Measurements from ENCODE around the gene CTSV.
A peak's percentile ranks its signal among the peaks of the same experiment; 100 is the strongest.
"Not testable (repeated sequence)": the region's sequence is repeated elsewhere in the genome, so short reads cannot be mapped to it uniquely, and the experiment has no call there.

CTSV gene

DNA sequence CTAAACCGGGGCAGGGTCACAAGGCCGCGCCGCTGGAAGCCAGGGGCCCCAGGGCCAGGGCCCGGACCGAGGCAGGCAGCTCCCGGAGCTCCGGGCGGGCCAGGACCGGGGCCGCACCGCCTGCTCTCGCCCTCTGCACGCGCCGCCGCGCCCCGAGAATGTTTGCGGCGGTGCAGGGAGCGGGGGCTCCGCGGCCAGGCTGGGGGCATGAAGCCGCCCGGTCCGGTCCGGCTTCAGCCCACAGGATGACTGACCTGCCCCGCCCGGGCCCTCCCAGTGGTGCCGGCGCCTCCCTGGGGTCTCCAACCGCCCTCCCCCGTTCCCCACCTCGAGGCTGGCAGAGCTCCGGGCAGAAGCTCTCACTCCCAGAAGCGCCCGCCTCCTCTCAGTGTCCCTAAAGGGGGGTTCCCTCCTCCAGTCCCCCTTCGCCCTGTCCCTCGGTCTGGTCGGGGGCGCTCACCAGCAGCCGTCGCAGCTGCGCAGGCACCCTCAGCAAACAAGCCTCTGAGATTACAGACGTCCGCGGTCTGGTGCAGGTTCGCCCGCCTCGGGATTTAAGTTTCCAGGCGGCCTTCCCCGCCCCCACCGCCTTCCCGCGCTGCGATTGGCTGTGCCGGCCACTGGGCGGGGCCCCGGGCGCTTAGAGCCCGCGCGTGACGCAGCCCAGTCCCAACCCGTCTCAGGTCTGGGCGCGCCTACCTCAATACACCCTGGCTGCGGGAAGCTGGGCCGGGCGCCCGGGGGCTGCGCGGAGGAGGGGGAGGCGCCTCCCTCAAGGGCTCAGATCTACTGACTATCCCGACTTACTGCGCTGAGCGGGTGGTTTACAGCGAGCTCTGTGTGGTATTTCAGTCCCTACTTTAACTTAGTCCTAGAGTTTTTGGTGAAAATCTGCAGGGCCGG is at the start of gene CTSV:
Gene CTSV, minus strand, starts transcription at position 532 of the 903 bp plus-strand sequence. CDS start 1,099 bp downstream, outside the sequence.
- peak; percentile 92 for DNase-seq (ENCODE audit: low spot score)

GRCh38 chr9:97087668-97088215 is 48.8 kb upstream of the CTSV start:
- not testable (repeated sequence) for DNase-seq (ENCODE audit: low spot score)

- not testable (repeated sequence) for DNase-seq (ENCODE audit: low spot score)
These were observed 45.6 kb upstream of the CTSV start for GRCh38 chr9:97084562-97084991.

DNA sequence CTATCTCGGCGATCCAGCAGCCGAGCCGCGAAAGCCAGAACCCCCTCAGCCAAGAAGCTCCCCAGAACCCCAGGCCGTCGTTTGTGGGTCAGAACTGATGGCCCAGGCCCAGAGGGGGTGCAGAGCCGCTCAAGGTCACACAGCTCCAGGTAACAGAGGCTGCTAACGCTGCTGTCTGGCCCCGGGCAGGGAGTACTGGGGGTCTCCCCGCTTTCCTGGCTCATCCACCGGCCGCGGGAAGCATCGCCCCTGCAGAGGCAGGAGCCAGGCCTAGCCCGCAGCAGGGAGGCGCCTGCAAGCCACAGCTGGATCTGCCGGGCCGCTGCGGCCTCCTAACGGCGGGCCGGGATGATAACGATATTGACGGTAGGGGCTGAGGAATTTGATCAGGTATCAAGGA is 39.4 kb upstream of the CTSV start:
- DNase-seq (ENCODE audit: low spot score): no peak

- DNase-seq (ENCODE audit: low spot score): no peak
These were observed 38.7 kb upstream of the CTSV start for GRCh38 chr9:97077452-97078295.

DNA sequence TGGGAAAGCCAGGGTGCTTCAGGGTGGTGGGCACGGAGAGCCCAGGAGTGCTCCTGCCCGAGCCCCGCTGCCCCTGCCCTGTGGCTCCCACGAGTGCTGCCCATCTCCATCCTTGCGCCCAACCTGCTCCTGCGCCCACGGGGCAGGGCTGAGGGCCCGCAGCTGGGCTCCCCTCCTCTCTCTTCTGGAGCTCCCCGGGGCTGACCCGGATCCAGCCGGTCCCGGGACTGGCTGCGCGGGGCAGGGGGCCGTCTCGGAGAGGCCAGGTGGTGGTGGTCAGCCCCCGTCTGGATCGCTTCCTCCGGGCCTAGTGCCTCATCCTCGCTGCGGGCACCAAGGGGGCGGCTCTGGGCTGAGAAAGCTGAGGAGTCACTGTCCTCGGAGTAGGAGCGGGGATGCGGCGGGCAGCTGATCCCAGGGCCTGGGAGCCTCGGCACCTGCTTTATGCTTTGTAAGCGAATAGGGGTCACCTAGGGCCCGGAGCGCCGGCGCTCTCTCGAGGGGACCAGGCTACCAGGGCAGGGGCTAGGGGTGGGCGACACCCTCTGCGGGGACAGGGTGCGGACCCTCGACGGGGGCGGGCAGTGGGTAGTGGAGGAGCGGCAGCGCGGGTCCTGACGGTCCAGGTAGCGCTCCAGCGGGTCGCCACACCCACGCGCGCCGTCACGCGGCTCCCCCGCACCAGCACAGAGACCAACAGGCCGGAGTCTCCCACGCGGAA is 37.9 kb upstream of the CTSV start:
- DNase-seq (ENCODE audit: low spot score): not testable (repeated sequence)

DNA sequence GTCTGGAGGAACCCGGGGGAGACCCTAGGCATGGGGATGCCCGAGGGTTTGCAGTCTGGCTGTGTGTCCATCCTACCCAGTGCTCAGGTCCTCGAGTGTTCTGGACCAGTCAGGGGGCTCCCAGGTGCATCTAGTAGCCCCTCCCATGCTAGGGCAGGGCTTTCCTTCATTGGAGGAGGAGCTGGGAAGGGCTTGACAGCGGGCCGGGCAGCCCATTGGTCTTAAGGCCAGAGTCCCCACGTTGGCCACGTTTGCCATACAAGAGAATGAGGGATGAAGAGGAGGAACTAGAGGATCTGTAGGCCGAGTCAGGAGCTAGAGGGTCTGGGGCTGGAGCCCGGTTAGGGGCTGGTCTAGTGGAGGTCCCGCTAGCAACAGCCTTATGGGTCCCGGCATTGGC is 37.3 kb upstream of the CTSV start:
- DNase-seq (ENCODE audit: low spot score): no peak

GRCh38 chr9:97075289-97075985 is 36.5 kb upstream of the CTSV start:
- no peak for DNase-seq (ENCODE audit: low spot score)

- no peak for DNase-seq (ENCODE audit: low spot score)
These were observed 34.6 kb upstream of the CTSV start for GRCh38 chr9:97073506-97073905.

- no peak for DNase-seq (ENCODE audit: low spot score)
These were observed 33.4 kb upstream of the CTSV start for GRCh38 chr9:97072285-97072776.

- not testable (repeated sequence) for DNase-seq (ENCODE audit: low spot score)
These were observed 31.4 kb upstream of the CTSV start for GRCh38 chr9:97070325-97070724.

DNA sequence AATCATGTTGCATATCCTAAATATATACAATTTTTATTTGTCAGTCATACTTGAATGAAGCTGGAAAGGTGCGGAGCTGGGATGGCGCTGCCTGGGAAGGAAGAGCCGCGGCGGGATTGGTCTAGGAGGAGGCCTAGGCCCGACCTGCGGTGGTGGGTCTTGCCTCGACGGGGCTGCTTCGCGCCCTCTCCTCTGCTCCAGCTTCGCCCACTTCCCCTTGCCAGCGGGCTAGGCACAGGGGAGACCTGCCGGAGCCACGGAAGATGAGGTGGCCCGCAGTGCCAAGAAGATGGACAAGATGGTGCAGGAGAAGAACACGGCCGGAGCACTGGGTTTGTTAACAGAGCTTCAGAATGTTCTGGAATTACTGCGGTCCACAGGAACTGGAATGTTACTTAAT is 28.5 kb upstream of the CTSV start:
- no peak for DNase-seq (ENCODE audit: low spot score)

GRCh38 chr9:97064176-97064575 is 25.2 kb upstream of the CTSV start:
- DNase-seq (ENCODE audit: low spot score): no peak

DNA sequence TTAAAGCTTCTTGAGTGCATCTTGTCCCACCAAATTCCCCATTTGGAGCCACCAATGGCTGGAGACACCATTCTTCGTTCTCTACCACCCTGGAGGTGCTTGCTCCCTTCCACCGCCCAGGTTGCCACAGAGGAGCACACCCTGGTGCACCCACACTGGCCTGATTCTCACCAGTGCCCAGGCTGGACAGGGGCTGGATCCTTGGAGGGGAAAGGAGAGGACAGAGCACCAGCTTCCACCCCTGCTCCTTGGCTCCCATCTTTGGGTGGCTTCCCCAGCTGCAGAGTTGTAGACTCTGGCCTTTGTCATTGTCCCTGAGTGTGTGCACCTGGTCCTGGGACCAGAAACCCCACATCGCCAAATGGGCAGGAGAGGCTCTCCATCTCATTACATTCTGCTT is 21.9 kb upstream of the CTSV start:
- DNase-seq (ENCODE audit: low spot score): no peak

DNA sequence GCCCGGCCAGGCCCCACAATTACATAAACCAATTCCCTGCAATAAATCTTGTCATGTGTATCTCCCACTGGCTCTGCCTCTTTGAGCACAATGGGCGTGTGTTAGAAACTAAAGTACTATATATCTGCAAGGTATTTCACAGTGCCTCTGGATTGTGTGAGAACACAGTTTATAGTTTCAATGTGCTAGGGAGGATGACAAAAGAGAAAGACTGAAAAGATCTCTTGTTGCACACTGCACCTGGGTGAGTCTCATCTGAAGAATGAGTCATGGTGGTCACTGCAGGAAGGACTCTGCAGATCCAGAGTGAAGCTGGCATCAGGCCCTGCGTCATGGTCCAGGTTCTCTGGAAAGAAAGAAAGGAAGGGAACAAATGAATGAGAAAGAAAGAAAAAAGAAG is 20.7 kb upstream of the CTSV start:
- DNase-seq (ENCODE audit: low spot score): no peak

- no peak for DNase-seq (ENCODE audit: low spot score)
These were observed 18.7 kb upstream of the CTSV start for GRCh38 chr9:97057651-97058050.

- not testable (repeated sequence) for DNase-seq (ENCODE audit: low spot score)
These were observed 16.9 kb upstream of the CTSV start for GRCh38 chr9:97055891-97056290.

- DNase-seq (ENCODE audit: low spot score): no peak
These were observed 14.8 kb upstream of the CTSV start for GRCh38 chr9:97053717-97054116.

DNA sequence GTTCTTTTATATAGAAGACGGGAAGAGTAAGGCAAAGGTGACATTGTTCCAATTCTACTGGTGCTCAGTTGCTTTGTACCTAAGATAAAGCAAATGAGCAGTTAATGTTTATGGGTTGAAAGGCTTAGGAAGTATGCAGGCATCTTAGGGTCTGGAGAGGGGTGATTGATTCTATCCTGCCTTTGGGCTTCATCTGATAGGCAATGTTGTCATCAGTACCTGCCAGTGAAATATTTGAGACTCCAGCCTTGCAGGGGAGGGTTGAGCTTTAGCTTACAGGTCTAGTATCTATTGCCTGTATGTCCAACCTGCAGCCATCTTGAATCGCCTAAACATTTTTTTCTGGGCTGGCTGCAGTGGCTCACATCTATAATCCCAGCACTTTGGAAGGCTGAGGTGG is 13.8 kb upstream of the CTSV start:
- no peak for DNase-seq (ENCODE audit: low spot score)

DNA sequence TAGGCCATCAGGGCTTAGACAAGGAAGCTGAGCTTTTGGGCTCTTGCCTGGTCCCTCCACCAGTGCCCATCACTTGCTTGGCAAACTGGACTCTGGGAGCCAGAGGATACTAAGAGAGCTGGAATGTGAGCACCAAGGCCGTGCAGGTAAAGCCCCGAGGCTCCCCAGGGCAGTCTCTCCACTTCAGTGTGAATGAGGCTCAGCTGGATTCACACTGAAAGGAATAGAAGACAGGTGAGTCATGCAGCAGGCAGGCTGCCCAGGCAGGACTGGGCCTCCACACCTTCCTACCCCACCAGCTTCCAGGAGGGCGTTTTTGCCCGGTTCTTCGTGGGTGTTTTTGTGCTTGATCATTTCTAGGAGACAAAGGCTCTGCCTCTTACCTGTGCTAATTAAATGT is 7.3 kb upstream of the CTSV start:
- DNase-seq (ENCODE audit: low spot score): no peak

GRCh38 chr9:97045300-97045699 is 6.4 kb upstream of the CTSV start:
- DNase-seq (ENCODE audit: low spot score): no peak

Data from AG08395 (cell line).